Epithelial cell of proximal tubule (primary cell): Measurements from ENCODE around the gene PDLIM7. TPM values are rescaled to one million over a fixed set of nuclear protein-coding genes. Genes with fewer than 3 reads are reported as not detected.

Experiments
- DNase-seq: peaks from one replicate; pipeline ENCODE4 v3.0.0-alpha.2; 2011; ENCODE audit warnings: low read depth
- H3K4me3 ChIP-seq: 2 replicates; pipeline ENCODE4 v1.5.1; 2011; ENCODE audit warnings: low read depth, mild to moderate bottlenecking, low read length
- total RNA-seq: library from RNA; depleted of rRNA; stranded (reverse); fragments of >200 nt; gene quantifications from 2 replicates; pipeline ENCODE4 v1.2.3, GENCODE V29; 2015
- TF ChIP-seq, protein P1 (sequence below): conservative IDR thresholded peaks from 2 replicates; pipeline ENCODE4 v1.5.1; 2012; ENCODE audit warnings: low read depth, mild to moderate bottlenecking, low read length

PDLIM7 gene
- total RNA-seq, 1 donor from 2014 or later = 286 TPM

- DNase-seq = no peak
- H3K4me3 ChIP-seq = no peak overlapping the region
- TF ChIP-seq, protein P1, sequence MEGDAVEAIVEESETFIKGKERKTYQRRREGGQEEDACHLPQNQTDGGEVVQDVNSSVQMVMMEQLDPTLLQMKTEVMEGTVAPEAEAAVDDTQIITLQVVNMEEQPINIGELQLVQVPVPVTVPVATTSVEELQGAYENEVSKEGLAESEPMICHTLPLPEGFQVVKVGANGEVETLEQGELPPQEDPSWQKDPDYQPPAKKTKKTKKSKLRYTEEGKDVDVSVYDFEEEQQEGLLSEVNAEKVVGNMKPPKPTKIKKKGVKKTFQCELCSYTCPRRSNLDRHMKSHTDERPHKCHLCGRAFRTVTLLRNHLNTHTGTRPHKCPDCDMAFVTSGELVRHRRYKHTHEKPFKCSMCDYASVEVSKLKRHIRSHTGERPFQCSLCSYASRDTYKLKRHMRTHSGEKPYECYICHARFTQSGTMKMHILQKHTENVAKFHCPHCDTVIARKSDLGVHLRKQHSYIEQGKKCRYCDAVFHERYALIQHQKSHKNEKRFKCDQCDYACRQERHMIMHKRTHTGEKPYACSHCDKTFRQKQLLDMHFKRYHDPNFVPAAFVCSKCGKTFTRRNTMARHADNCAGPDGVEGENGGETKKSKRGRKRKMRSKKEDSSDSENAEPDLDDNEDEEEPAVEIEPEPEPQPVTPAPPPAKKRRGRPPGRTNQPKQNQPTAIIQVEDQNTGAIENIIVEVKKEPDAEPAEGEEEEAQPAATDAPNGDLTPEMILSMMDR = no peak
Observed at GRCh38 chr5:177476531-177477233, 20.7 kb downstream of the PDLIM7 start.

DNA sequence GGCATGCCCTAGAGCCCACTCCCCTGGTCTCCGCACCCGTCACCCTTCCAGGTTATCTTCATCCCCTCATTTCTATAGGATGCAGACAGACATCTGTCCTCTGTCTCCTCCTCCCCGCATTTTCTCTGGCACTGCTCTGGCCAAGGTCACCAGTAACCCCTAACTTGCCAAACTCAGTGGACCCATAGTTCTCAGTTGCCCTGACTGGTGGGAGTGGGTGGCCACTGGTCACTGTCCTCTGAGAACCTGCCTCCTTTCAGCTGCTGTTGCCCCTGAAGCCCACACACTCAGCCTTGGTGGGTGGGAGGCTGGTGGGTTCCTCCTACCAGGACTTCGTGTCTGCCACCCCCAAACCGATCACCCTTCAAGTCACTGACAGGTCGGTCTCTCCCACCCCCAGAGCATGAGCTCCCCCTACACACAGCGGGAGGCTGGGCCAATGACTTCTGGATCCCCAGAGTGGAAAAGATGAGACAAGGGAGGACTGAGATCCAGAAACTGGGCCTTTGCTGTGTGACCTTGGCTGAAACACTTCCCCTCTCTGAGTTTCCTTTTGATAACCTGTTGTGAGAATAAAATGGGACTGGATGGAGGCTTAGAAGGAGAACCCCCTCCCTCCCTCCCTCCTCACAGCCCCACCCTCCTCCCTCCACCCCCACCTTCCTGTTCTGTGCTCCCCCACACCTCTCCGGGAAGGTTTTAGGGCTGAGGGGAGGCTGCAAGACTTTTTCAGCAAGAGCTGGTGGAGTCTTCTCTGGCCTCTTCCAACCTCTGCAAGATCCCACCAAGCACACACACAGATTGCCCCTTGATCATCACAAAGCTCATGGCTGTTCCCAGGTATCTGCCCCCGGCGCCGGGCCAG is 21.6 kb downstream of the PDLIM7 start:
- TF ChIP-seq, protein P1 = no peak
- no peak overlapping the region for H3K4me3 ChIP-seq
- no peak for DNase-seq

GRCh38 chr5:177474846-177475562 is 22.4 kb downstream of the PDLIM7 start:
- no peak overlapping the region for H3K4me3 ChIP-seq
- DNase-seq = no peak
- TF ChIP-seq, protein P1 = no peak

GRCh38 chr5:177474002-177474476 is 23.4 kb downstream of the PDLIM7 start:
- TF ChIP-seq, protein P1 = no peak
- DNase-seq = no peak
- H3K4me3 ChIP-seq = no peak overlapping the region

DNA sequence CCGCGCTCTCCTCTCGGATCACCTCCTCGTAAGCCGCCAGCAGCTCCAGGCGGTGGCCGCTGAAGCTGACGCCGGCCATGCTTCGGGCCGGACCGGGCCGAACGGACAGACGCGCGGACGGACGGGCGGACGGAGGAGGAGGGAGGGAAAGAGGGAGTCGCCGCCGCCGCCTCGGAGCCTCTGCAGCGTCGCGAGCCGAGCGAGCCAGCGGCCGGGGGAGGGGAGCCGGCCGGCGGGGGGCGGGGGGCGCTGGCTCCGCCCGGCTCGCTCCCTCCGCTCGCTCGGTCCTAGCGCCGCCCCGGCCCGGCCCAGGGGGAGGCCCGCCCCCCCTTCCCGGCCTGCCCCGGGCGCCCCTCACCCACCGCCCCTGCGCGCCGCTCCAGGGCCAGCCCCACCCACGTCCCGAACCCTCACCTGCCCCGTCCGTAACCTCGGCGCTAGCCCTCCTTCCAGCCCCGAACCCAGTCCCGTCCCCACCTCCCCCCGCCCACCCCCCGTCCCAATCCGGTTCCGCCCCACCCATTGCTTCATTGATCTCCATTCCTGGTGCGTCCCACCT is 23.9 kb downstream of the PDLIM7 start, which contains the start of gene DBN1:
TSS of gene DBN1 (minus strand) at position 192 of the 559 bp plus-strand sequence. CDS start at position 79, 113 bp downstream.
- TF ChIP-seq, protein P1 = no peak
- peak within 1 kb of the TSS; percentile 78 for H3K4me3 ChIP-seq
- no peak for DNase-seq
